Hepatocyte (in vitro differentiated cells): ENCODE data around the gene SURF1. TPM values are rescaled to one million over a fixed set of nuclear protein-coding genes. Genes with fewer than 3 reads are reported as not detected.

Experiments used
- DNase-seq: peaks from one replicate; pipeline ENCODE4 v3.0.0-alpha.2; 2016; ENCODE audit warnings: low spot score
- H2AFZ ChIP-seq: fragments of 200-600 bp; sonication (generic); 2 replicates; pipeline ENCODE4 v1.6.0; 2016; ENCODE audit warnings: antibody characterized with exemption, mild to moderate bottlenecking
- H3K27ac ChIP-seq: fragments of 200-600 bp; sonication (generic); 2 replicates; pipeline ENCODE4 v1.5.1; 2016; ENCODE audit warnings: mild to moderate bottlenecking
- H3K27me3 ChIP-seq: fragments of 200-600 bp; sonication (generic); 2 replicates; pipeline ENCODE4 v1.6.1; 2016
- H3K36me3 ChIP-seq: fragments of 200-600 bp; sonication (generic); replicated peaks from 2 replicates; pipeline ENCODE4 v1.5.1; 2016; ENCODE audit warnings: low read depth; ENCODE audit not compliant: insufficient read depth
- H3K4me1 ChIP-seq: fragments of 200-600 bp; sonication (generic); 2 replicates; pipeline ENCODE4 v1.5.1; 2016; ENCODE audit warnings: mild to moderate bottlenecking, moderate library complexity; ENCODE audit not compliant: insufficient read depth
- H3K4me2 ChIP-seq: fragments of 200-600 bp; sonication (generic); 2 replicates; pipeline ENCODE4 v1.6.0; 2016
- H3K4me3 ChIP-seq: fragments of 200-600 bp; sonication (generic); 2 replicates; pipeline ENCODE4 v1.5.1; 2016; ENCODE audit warnings: mild to moderate bottlenecking
- H3K79me2 ChIP-seq: fragments of 200-600 bp; sonication (generic); 2 replicates; pipeline ENCODE4 v1.6.0; 2017; ENCODE audit warnings: mild to moderate bottlenecking
- H3K9me2 ChIP-seq: fragments of 200-600 bp; sonication (generic); replicated peaks from 2 replicates; pipeline ENCODE4 v1.6.0; 2017; ENCODE audit warnings: mild to moderate bottlenecking; ENCODE audit not compliant: insufficient read depth
- H3K9me3 ChIP-seq: fragments of 200-600 bp; sonication (generic); 2 replicates; pipeline ENCODE4 v1.5.1; 2016; ENCODE audit warnings: low read depth, mild to moderate bottlenecking
- H4K20me1 ChIP-seq: fragments of 200-600 bp; sonication (generic); 2 replicates; pipeline ENCODE4 v1.6.0; 2016; ENCODE audit warnings: mild to moderate bottlenecking; ENCODE audit not compliant: insufficient read depth, poor library complexity, severe bottlenecking
- EZH2 ChIP-seq: fragments of 200-600 bp; sonication (generic); IDR thresholded peaks from 2 replicates; pipeline ENCODE4 v1.6.1; 2016; ENCODE audit warnings: antibody characterized with exemption, mild to moderate bottlenecking, borderline replicate concordance
- EZH2phosphoT487 ChIP-seq: fragments of 200-600 bp; sonication (generic); IDR thresholded peaks from one replicate; pipeline ENCODE4 v1.6.1; 2018; ENCODE audit warnings: antibody characterized with exemption, mild to moderate bottlenecking, low read depth, moderate library complexity; ENCODE audit not compliant: unreplicated experiment, severe bottlenecking
- WGBS: methylation state at CpG from one replicate; pipeline ENCODE4 v1.1.6; 2016; ENCODE audit warnings: low lambda C conversion rate; ENCODE audit errors: missing lambda C conversion rate; 5-methylcytosine and 5-hydroxymethylcytosine counted together
- polyA plus RNA-seq: library from polyadenylated mRNA; unstranded; fragments of >200 nt; fragmentation: Nextera tagmentation; extraction: Ambion mirVana; gene quantifications from 2 replicates; pipeline ENCODE4 v1.2.1, GENCODE V29; 2016
- total RNA-seq: library from RNA; depleted of rRNA; stranded (reverse); fragments of >200 nt; gene quantifications from 2 replicates; pipeline ENCODE4 v1.2.3, GENCODE V29; 2014
- TF ChIP-seq, protein P1 (sequence below): fragments of 200-600 bp; sonication (generic); IDR thresholded peaks from 2 replicates; pipeline ENCODE4 v1.5.1; 2016; ENCODE audit warnings: antibody characterized with exemption, mild to moderate bottlenecking; ENCODE audit not compliant: poor library complexity

Gene SURF1
- total and polyA plus RNA-seq, 2 experiments from 2014 or later, result 37.4 to 76.5 TPM

GRCh38 chr9:133354766-133355165 lies 1.5 kb downstream of the SURF1 start:
- H3K4me3 ChIP-seq, result no peak overlapping the region
- no peak overlapping the region for H2AFZ ChIP-seq
- peak overlapping the region; percentile 97 for H3K4me2 ChIP-seq
- WGBS, result 85% methylated on average over 7 of the region's 7 CpGs
- peaks cover 48% of the 10 kb centered on the region for H3K79me2 ChIP-seq
- H3K27ac ChIP-seq, result peak overlapping the region; percentile 68
- H4K20me1 ChIP-seq, result peaks cover 8% of the 10 kb centered on the region
- TF ChIP-seq EZH2phosphoT487, result no peak
- no peak for TF ChIP-seq EZH2
- TF ChIP-seq, protein P1, sequence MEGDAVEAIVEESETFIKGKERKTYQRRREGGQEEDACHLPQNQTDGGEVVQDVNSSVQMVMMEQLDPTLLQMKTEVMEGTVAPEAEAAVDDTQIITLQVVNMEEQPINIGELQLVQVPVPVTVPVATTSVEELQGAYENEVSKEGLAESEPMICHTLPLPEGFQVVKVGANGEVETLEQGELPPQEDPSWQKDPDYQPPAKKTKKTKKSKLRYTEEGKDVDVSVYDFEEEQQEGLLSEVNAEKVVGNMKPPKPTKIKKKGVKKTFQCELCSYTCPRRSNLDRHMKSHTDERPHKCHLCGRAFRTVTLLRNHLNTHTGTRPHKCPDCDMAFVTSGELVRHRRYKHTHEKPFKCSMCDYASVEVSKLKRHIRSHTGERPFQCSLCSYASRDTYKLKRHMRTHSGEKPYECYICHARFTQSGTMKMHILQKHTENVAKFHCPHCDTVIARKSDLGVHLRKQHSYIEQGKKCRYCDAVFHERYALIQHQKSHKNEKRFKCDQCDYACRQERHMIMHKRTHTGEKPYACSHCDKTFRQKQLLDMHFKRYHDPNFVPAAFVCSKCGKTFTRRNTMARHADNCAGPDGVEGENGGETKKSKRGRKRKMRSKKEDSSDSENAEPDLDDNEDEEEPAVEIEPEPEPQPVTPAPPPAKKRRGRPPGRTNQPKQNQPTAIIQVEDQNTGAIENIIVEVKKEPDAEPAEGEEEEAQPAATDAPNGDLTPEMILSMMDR, result no peak
- H3K27me3 ChIP-seq, result no peaks in the 10 kb centered on the region
- H3K4me1 ChIP-seq, result peaks cover 19% of the 10 kb centered on the region
- H3K36me3 ChIP-seq, result peaks cover 2% of the 10 kb centered on the region
- DNase-seq, result no peak
- no peaks in the 10 kb centered on the region for H3K9me2 ChIP-seq
- H3K9me3 ChIP-seq, result no peaks in the 10 kb centered on the region

DNA sequence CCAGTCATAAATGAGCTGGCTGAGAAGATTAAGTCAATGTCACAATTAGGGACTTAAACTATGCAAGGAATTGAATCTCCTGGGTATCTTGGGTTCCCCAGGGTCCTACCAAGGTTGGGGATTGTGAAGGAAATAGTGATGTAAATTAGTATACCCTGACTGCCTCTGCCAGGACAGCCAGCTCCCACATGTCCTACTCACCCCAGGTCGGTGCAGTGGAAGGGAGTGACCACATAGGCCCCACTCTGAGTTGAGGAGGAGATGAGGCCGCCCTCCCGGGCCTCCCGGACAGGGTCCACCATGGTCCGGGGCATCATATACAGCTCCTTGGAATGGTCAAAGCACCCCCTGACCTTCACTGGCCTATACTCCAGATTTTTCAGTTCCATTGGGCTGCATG lies 2.7 kb downstream of the SURF1 start:
- Histone ChIP-seq H3K79me2 (peaks cover 59% of the 10 kb centered on the region), H3K4me1 (peaks cover 28% of the 10 kb centered on the region), H3K4me3 (no peak overlapping the region), H3K27ac (no peak overlapping the region), H3K36me3 (peaks cover 3% of the 10 kb centered on the region), H3K9me3 (no peaks in the 10 kb centered on the region), H3K4me2 (no peak overlapping the region), H4K20me1 (peaks cover 19% of the 10 kb centered on the region), H2AFZ (no peak overlapping the region), H3K27me3 (no peaks in the 10 kb centered on the region), H3K9me2 (no peaks in the 10 kb centered on the region)
- WGBS, result 88% methylated on average over 5 of the region's 5 CpGs
- TF ChIP-seq, protein P1, result no peak
- no peak for TF ChIP-seq EZH2phosphoT487
- TF ChIP-seq EZH2, result no peak
- DNase-seq, result no peak

DNA sequence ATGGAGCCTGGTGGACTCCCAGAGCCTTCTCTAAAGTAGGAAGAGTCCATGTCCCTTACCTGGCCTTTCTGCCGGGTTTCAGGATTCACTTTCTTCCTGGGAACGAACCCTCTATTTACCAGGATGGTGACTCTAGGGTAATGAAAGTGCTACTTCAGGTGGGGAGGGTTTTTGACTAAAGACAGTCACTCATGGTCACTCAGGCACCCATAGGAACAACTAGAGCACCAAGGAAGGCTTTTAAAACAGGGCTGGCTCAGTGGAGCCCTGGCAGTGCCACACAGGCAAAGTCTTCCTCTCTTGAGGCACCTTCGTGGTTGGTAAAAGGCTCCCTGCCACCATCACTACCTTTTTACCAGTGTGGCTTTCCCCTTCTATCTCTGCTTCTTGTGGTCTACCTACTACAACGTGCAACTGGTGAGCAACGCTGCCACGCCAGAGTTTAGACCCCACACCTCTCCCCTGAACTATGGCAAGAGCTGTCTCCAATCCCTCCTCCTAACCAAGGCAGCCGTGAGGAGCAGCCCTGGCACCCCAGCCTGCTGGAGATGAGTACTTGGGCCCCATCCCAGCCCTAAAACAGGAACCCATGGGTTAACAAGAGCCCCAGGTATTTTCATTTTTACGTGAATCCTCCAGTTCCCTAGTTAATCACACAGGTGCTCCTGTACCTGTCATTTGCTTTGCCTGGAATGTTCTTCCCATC lies 3.5 kb downstream of the SURF1 start:
- peaks cover 27% of the 10 kb centered on the region for H3K4me1 ChIP-seq
- no peaks in the 10 kb centered on the region for H3K9me2 ChIP-seq
- no peaks in the 10 kb centered on the region for H3K27me3 ChIP-seq
- H2AFZ ChIP-seq, result no peak overlapping the region
- no peak overlapping the region for H3K27ac ChIP-seq
- peaks cover 3% of the 10 kb centered on the region for H3K36me3 ChIP-seq
- no peak overlapping the region for H3K4me2 ChIP-seq
- no peak for DNase-seq
- peaks cover 19% of the 10 kb centered on the region for H4K20me1 ChIP-seq
- TF ChIP-seq EZH2phosphoT487 (no peak), EZH2 (no peak)
- TF ChIP-seq, protein P1, result no peak
- 86% methylated on average over 8 of the region's 8 CpGs for WGBS
- H3K4me3 ChIP-seq, result no peak overlapping the region
- H3K79me2 ChIP-seq, result peaks cover 59% of the 10 kb centered on the region
- no peaks in the 10 kb centered on the region for H3K9me3 ChIP-seq
